ENCODE results near the gene ADAM29.
"Not testable (repeated sequence)": the region's sequence is repeated elsewhere in the genome, so short reads cannot be mapped to it uniquely, and the experiment has no call there.

ADAM29 gene

DNA sequence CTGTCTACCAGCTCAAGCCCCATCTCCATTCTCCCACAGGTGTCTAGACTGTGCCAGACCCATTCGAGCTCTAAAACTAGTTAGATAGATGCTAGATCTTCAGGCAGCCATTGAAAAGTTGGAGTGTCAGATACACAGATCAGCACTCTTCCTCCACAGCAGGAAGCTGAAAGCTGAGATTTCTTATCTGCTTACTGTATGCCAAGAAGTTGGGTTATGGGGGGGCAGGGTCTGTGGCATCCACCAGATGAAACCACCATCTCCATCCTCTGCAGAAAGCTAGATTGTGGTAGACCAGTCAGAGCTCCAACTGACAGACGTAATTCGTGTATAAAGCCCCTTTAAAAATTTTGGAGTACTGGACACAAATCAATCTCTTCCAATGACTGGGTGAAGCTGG, 54.8 kb downstream of the ADAM29 start:
- DNase-seq = no peak

- no peak for DNase-seq
These were observed 55.2 kb downstream of the ADAM29 start for GRCh38 chr4:174973336-174973735.

GRCh38 chr4:174983128-174983750, 65.1 kb downstream of the ADAM29 start:
- no peak for DNase-seq

DNA sequence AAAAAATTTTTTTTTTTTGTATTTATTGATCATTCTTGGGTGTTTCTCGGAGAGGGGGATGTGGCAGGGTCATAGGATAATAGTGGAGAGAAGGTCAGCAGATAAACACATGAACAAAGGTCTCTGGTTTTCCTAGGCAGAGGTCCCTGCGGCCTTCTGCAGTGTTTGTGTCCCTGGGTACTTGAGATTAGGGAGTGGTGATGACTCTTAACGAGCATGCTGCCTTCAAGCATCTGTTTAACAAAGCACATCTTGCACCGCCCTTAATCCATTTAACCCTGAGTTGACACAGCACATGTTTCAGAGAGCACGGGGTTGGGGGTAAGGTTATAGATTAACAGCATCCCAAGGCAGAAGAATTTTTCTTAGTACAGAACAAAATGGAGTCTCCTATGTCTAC, 65.7 kb downstream of the ADAM29 start:
- not testable (repeated sequence) for DNase-seq

DNA sequence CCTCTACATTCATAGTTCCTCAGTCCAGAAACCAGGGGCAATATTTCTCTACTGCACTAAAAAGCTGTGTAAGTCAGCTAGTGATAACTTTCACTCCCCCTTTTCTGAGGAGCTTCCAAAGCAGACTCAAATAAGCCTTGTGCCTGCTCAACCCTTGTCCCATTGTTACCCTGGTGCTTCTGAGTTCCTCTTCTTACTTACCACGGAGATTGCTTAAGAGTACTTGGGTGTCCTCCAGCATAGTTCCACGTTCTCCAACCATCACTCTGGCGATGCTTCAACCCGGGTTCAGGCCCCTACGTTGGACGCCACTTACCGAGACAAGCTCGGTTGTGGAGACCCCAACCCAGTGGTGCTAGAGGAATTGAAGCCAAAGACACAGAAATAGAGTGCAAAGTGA, 71.6 kb downstream of the ADAM29 start:
- DNase-seq = no peak

GRCh38 chr4:174993916-174994315, 75.8 kb downstream of the ADAM29 start:
- DNase-seq = no peak

- no peak for DNase-seq
These were observed 77.9 kb downstream of the ADAM29 start for GRCh38 chr4:174996079-174996478.

DNA sequence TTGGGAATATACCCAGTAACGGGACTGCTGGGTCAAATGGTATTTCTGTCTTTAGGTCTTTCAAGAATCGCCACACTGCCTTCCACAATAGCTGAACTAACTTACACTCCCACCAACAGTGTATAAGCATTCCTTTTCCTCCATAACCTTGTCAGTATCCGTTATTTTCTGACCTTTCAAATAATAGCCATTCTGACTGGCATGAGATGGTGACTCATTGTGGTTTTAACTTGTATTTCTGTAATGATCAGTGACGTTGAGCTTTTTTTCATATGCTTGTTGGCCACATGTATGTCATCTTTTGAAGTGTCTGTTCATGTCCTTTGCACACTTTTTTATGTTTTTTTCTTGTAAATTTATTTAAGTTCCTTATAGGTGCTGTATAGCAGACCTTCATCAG, 81.2 kb downstream of the ADAM29 start:
- no peak for DNase-seq

- DNase-seq = no peak
These were observed 99.6 kb downstream of the ADAM29 start for GRCh38 chr4:175017751-175018150.

DNA sequence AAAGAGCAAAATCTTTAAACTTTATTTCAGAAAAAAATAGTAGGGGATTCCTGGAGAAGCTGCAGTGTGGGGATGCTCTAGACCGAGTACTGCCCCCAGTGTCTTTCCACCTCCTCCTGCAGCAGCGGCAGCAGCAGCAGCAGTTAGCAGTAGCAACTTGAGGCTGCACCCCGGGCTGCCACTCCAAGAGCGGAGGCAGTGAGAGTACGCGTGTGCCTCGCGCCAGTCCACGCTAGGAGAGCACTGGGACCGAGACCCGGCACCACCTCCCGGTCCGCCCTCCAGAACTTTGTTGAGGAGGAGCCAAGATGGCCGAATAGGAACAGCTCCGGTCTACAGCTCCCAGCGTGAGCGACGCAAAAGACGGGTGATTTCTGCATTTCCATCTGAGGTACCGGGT, 101.3 kb downstream of the ADAM29 start:
- DNase-seq = not testable (repeated sequence)

Data from NCI-H2029 (cell line).